Measurements from ENCODE around the gene RASGRP4. TPM values are rescaled to one million over a fixed set of nuclear protein-coding genes. Genes with fewer than 3 reads are reported as not detected.

Gene RASGRP4
- polyA plus RNA-seq, 1 donor (not counting 4 experiments of a cell fraction or from before 2014, with no cell fraction given): not detected

- no peaks in the 10 kb centered on the region for H4K20me1 ChIP-seq (ENCODE audit: control insufficient read depth, extremely low read depth, insufficient read depth, low read length)
- dilution Hi-C loops (cut with MboI; ENCODE audit: extremely low pct_ligation_motif_present, low sequenced_read_pairs): no loop called here
- H3K36me3 ChIP-seq (ENCODE audit: control insufficient read depth in 2 of 2, extremely low read depth in 1 of 2, insufficient read depth in 2 of 2, low read length in 2 of 2): no peaks in the 10 kb centered on the region
- H3K4me1 ChIP-seq (ENCODE audit: control insufficient read depth, extremely low read depth, insufficient read depth, low read length): no peaks in the 10 kb centered on the region
- H3K9me3 ChIP-seq (ENCODE audit: control insufficient read depth, low read depth, low read length): no peaks in the 10 kb centered on the region
- no peaks in the 10 kb centered on the region for H3K79me2 ChIP-seq (ENCODE audit: control insufficient read depth, insufficient read depth, low read length)
- no peak for DNase-seq (ENCODE audit: low read depth, low spot score)
- H3K9me1 ChIP-seq (ENCODE audit: control insufficient read depth, extremely low read depth, insufficient read depth, low read length): no peaks in the 10 kb centered on the region
- no peak overlapping the region for H3K4me2 ChIP-seq (ENCODE audit: control insufficient read depth, extremely low read depth, insufficient read depth, low read depth, low read length)
- H3K4me3 ChIP-seq (ENCODE audit: control insufficient read depth in 2 of 3, extremely low read depth in 1 of 3, insufficient read depth in 2 of 3, low read depth in 1 of 3, low read length in 3 of 3): no peak overlapping the region
- H3K9ac ChIP-seq (ENCODE audit: control insufficient read depth, extremely low read depth, insufficient read depth, low read length): no peak overlapping the region
- H3K27ac ChIP-seq (ENCODE audit: control insufficient read depth, insufficient read depth, low read length): no peak overlapping the region
- peaks cover 14% of the 10 kb centered on the region for H3K27me3 ChIP-seq (ENCODE audit: control insufficient read depth, extremely low read depth, insufficient read depth, low read length)
- H2AFZ ChIP-seq (ENCODE audit: control insufficient read depth, low read length): no peak overlapping the region
- TF ChIP-seq CTCF (optimal IDR thresholded peaks at IDR 0.05 in 1 of 3, IDR thresholded peaks at IDR 0.05 in 1 of 3, conservative IDR thresholded peaks at IDR 0.05 in 1 of 3; ENCODE audit: extremely low read depth in 1 of 3, insufficient read depth in 2 of 3, low read length in 3 of 3) (no peak), EZH2 (IDR thresholded peaks at IDR 0.05; ENCODE audit: low read length) (no peak)
- FAIRE-seq: no peak
Measured at GRCh38 chr19:38437295-38437694, 11.3 kb upstream of the RASGRP4 start.

- DNase-seq (ENCODE audit: low read depth, low spot score): no peak
- H3K9me3 ChIP-seq (ENCODE audit: control insufficient read depth, low read depth, low read length): no peaks in the 10 kb centered on the region
- no peaks in the 10 kb centered on the region for H3K4me1 ChIP-seq (ENCODE audit: control insufficient read depth, extremely low read depth, insufficient read depth, low read length)
- H3K4me3 ChIP-seq (ENCODE audit: control insufficient read depth in 2 of 3, extremely low read depth in 1 of 3, insufficient read depth in 2 of 3, low read depth in 1 of 3, low read length in 3 of 3): no peak overlapping the region
- H3K4me2 ChIP-seq (ENCODE audit: control insufficient read depth, extremely low read depth, insufficient read depth, low read depth, low read length): no peak overlapping the region
- H3K27me3 ChIP-seq (ENCODE audit: control insufficient read depth, extremely low read depth, insufficient read depth, low read length): peaks cover 14% of the 10 kb centered on the region
- H4K20me1 ChIP-seq (ENCODE audit: control insufficient read depth, extremely low read depth, insufficient read depth, low read length): no peaks in the 10 kb centered on the region
- no peak overlapping the region for H3K27ac ChIP-seq (ENCODE audit: control insufficient read depth, insufficient read depth, low read length)
- dilution Hi-C loops (cut with MboI; ENCODE audit: extremely low pct_ligation_motif_present, low sequenced_read_pairs): no loop called here
- no peaks in the 10 kb centered on the region for H3K36me3 ChIP-seq (ENCODE audit: control insufficient read depth in 2 of 2, extremely low read depth in 1 of 2, insufficient read depth in 2 of 2, low read length in 2 of 2)
- H2AFZ ChIP-seq (ENCODE audit: control insufficient read depth, low read length): no peak overlapping the region
- no peak for FAIRE-seq
- no peaks in the 10 kb centered on the region for H3K79me2 ChIP-seq (ENCODE audit: control insufficient read depth, insufficient read depth, low read length)
- H3K9ac ChIP-seq (ENCODE audit: control insufficient read depth, extremely low read depth, insufficient read depth, low read length): no peak overlapping the region
- TF ChIP-seq CTCF (optimal IDR thresholded peaks at IDR 0.05 in 1 of 3, IDR thresholded peaks at IDR 0.05 in 1 of 3, conservative IDR thresholded peaks at IDR 0.05 in 1 of 3; ENCODE audit: extremely low read depth in 1 of 3, insufficient read depth in 2 of 3, low read length in 3 of 3) (no peak), EZH2 (IDR thresholded peaks at IDR 0.05; ENCODE audit: low read length) (no peak)
- H3K9me1 ChIP-seq (ENCODE audit: control insufficient read depth, extremely low read depth, insufficient read depth, low read length): no peaks in the 10 kb centered on the region
Measured at GRCh38 chr19:38434549-38435051, 8.6 kb upstream of the RASGRP4 start.

All from keratinocyte (primary cell).